WTC11 (cell line): ENCODE data around the gene DNAAF3.

Source experiments
- ARID4B ChIP-seq: sonication (generic); formaldehyde crosslinking; IDR thresholded peaks from 2 replicates; pipeline ENCODE4 v1.8.0; 2023; ENCODE audit warnings: missing genetic modification reagents, mild to moderate bottlenecking, borderline replicate concordance
- ATF2 ChIP-seq: sonication (generic); formaldehyde crosslinking; IDR thresholded peaks from 2 replicates; pipeline ENCODE4 v1.8.1; 2022; ENCODE audit warnings: low read depth, missing genetic modification reagents, borderline replicate concordance
- ATF3 ChIP-seq: sonication (generic); formaldehyde crosslinking; conservative IDR thresholded peaks from 2 replicates; pipeline ENCODE4 v1.8.1; 2022; ENCODE audit warnings: mild to moderate bottlenecking, missing genetic modification reagents
- CTCF ChIP-seq: fragments of 200-600 bp; IDR thresholded peaks from 2 replicates; pipeline ENCODE4 v1.8.0; 2022; ENCODE audit warnings: antibody characterized with exemption
- ETV6 ChIP-seq: sonication (generic); formaldehyde crosslinking; IDR thresholded peaks from 2 replicates; pipeline ENCODE4 v1.8.1; 2022; ENCODE audit warnings: mild to moderate bottlenecking, missing genetic modification reagents
- GABPB1 ChIP-seq: sonication (generic); formaldehyde crosslinking; IDR thresholded peaks from 2 replicates; pipeline ENCODE4 v1.8.1; 2023; ENCODE audit warnings: mild to moderate bottlenecking, missing genetic modification reagents
- GRHL2 ChIP-seq: fragments of 250-450 bp; sonication (Bioruptor Pico); IDR thresholded peaks from 2 replicates; pipeline ENCODE4 v1.8.0; 2022; ENCODE audit warnings: mild to moderate bottlenecking, moderate library complexity; ENCODE audit not compliant: insufficient replicate concordance, severe bottlenecking
- MAX ChIP-seq: sonication (generic); formaldehyde crosslinking; IDR thresholded peaks from 2 replicates; pipeline ENCODE4 v1.8.0; 2022; ENCODE audit warnings: mild to moderate bottlenecking, missing genetic modification reagents
- MYBL2 ChIP-seq: sonication (generic); formaldehyde crosslinking; IDR thresholded peaks from 2 replicates; pipeline ENCODE4 v1.8.1; 2023; ENCODE audit warnings: mild to moderate bottlenecking, moderate library complexity, missing genetic modification reagents
- NR2C2 ChIP-seq: sonication (generic); formaldehyde crosslinking; IDR thresholded peaks from 2 replicates; pipeline ENCODE4 v1.8.0; 2022; ENCODE audit warnings: mild to moderate bottlenecking, missing genetic modification reagents
- SP1 ChIP-seq: sonication (generic); formaldehyde crosslinking; conservative IDR thresholded peaks from 2 replicates; pipeline ENCODE4 v1.8.1; 2022; ENCODE audit warnings: missing genetic modification reagents
- ZNF263 ChIP-seq: sonication (generic); formaldehyde crosslinking; IDR thresholded peaks from 2 replicates; pipeline ENCODE4 v1.8.1; 2022; ENCODE audit warnings: low read depth, mild to moderate bottlenecking, moderate library complexity, missing genetic modification reagents

GRCh38 chr19:55165952-55166529 is 372 bp downstream of the DNAAF3 start:
- TF ChIP-seq CTCF (peak; percentile 22; the same call in 1 of the 2 replicates), ETV6 (CRISPR knock-in tag) (no peak), MYBL2 (no peak), ATF2 (no peak), GRHL2 (CRISPR knock-in tag) (no peak), ZNF263 (CRISPR knock-in tag) (no peak), ARID4B (CRISPR knock-in tag) (no peak), MAX (CRISPR knock-in tag) (no peak), ATF3 (CRISPR knock-in tag) (no peak), GABPB1 (no peak), SP1 (no peak), NR2C2 (no peak)
